Uterus (tissue), 2 donors: ENCODE measurements around the gene ELOVL1.

Experiments
- POLR2A ChIP-seq, 2 donors: fragments of 450-650 bp; IDR thresholded peaks; one replicate each; pipeline ENCODE4 v1.6.1; 2016; ENCODE audit warnings: antibody characterized with exemption in 2 of 2, mild to moderate bottlenecking in 1 of 2, moderate library complexity in 1 of 2
- TF ChIP-seq, protein P1 (sequence below), 4 experiments: fragments of 200-600 bp in 2 of 4; fragments of 450-650 bp in 2 of 4; sonication (generic) in 2 of 4; IDR thresholded peaks; one replicate each; pipeline ENCODE4 v1.5.1; 2016 to 2019; ENCODE audit warnings: antibody characterized with exemption in 4 of 4, mild to moderate bottlenecking in 2 of 4, moderate library complexity in 1 of 4

DNA sequence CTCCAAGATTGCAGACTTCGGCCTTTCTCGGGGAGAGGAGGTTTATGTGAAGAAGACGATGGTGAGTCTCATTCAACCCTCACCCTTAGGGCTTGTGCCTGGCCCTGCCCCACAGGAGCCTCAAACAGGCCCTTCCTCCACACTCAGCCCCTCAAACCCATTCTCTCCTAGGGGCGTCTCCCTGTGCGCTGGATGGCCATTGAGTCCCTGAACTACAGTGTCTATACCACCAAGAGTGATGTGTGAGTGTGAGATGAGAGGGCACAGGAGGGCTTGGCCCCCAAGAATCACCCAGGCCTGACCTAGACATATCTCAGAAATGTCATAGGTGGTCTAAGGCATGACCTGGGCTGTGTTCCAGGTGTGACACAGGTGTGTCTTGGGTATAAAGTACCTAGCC, 48.5 kb downstream of the ELOVL1 start:
- TF ChIP-seq POLR2A (IDR thresholded peaks at IDR 0.05) = no peak
- TF ChIP-seq, protein P1, sequence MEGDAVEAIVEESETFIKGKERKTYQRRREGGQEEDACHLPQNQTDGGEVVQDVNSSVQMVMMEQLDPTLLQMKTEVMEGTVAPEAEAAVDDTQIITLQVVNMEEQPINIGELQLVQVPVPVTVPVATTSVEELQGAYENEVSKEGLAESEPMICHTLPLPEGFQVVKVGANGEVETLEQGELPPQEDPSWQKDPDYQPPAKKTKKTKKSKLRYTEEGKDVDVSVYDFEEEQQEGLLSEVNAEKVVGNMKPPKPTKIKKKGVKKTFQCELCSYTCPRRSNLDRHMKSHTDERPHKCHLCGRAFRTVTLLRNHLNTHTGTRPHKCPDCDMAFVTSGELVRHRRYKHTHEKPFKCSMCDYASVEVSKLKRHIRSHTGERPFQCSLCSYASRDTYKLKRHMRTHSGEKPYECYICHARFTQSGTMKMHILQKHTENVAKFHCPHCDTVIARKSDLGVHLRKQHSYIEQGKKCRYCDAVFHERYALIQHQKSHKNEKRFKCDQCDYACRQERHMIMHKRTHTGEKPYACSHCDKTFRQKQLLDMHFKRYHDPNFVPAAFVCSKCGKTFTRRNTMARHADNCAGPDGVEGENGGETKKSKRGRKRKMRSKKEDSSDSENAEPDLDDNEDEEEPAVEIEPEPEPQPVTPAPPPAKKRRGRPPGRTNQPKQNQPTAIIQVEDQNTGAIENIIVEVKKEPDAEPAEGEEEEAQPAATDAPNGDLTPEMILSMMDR (IDR thresholded peaks at IDR 0.05) = no peak
